Measurements from ENCODE around the gene SNAPC2.
"Not testable (repeated sequence)": the region's sequence is repeated elsewhere in the genome, so short reads cannot be mapped to it uniquely, and the experiment has no call there.

Gene SNAPC2

DNA sequence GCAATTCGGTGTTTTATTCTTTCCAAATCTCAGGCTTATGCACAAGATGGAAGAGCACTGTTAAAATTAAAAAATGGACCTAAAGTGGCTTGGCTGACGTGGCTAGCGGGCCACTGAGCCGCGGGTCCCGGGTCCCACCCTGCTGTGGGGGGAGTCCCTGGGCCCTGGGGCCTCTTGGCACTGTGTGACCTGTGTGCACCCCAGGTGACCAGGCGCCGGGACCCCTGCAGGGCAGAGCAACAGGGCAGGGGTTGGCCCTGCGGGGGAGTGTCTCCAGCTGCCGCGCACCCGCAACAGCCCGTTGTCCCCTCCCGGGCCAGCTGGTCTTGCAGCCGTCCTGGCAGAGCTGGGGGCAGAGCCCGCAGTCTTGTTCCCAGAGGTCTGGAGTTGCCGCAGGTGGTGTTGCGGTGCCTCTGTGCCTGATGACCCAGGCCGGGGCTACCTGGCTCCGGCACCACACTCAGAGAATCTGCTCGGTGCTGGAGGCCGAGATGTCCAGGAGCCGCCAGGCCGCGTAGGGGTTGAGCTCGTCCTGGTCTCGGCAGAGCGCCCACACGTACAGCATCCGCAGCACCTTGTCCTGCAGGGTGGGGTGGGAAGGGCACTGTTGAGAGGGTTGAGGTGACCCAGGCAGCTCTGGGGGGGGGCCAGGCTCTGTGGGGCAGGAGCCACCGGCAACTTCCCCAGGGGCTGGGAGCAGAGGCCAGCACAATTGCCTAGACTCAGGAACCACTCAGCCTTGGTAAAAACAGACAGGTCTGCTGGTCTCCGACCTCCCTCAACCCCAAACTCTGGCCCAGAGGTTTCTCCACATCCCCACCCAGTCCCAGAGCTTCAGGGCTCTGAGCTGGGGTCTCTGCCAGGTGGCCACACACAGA, 6.8 kb downstream of the SNAPC2 start:
- no peak overlapping the region for H3K4me3 ChIP-seq (ENCODE audit: control insufficient read depth, low read depth, low read length)
- no peak for DNase-seq (ENCODE audit: low read depth)
- TF ChIP-seq, protein P1, sequence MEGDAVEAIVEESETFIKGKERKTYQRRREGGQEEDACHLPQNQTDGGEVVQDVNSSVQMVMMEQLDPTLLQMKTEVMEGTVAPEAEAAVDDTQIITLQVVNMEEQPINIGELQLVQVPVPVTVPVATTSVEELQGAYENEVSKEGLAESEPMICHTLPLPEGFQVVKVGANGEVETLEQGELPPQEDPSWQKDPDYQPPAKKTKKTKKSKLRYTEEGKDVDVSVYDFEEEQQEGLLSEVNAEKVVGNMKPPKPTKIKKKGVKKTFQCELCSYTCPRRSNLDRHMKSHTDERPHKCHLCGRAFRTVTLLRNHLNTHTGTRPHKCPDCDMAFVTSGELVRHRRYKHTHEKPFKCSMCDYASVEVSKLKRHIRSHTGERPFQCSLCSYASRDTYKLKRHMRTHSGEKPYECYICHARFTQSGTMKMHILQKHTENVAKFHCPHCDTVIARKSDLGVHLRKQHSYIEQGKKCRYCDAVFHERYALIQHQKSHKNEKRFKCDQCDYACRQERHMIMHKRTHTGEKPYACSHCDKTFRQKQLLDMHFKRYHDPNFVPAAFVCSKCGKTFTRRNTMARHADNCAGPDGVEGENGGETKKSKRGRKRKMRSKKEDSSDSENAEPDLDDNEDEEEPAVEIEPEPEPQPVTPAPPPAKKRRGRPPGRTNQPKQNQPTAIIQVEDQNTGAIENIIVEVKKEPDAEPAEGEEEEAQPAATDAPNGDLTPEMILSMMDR (conservative IDR thresholded peaks at IDR 0.05; ENCODE audit: control insufficient read depth, insufficient read depth, low read depth, low read length): no peak

DNA sequence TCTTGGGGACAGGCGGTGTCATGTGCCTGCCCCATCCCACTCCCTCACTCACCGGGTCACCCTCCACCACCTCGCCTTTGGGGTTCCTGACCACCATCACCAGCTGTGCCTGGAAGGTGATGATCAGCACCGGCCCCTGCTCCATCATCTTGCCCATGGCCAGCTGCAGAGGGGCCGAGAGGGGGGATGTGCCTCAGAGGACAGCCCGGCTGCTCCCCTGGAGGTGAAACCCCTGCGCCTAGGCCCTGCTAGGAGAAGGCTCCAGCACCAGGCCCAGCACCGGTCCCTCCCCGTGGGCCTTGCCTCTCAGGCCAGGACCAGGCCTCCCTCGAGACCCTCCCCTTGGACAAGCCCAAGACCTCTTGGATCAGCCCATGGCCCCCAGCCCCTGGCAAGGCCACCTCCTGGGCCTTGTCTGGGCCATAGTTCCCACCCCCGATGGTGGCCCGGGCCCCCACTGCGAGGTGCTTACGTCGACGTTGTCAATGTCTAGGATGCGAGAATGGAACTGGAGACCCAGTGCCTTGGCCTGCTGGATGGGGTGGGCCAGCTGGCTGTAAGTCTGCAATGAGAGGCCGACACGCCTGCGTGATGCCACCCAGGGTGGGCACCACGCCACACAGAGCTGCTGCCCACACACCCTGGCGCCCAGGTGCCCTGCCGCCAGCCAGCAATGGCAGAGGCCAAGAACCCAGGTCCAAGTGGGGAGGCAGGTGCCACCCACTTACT, 7.6 kb downstream of the SNAPC2 start:
- TF ChIP-seq, protein P1 (conservative IDR thresholded peaks at IDR 0.05; ENCODE audit: control insufficient read depth, insufficient read depth, low read depth, low read length): no peak
- DNase-seq (ENCODE audit: low read depth): no peak

DNA sequence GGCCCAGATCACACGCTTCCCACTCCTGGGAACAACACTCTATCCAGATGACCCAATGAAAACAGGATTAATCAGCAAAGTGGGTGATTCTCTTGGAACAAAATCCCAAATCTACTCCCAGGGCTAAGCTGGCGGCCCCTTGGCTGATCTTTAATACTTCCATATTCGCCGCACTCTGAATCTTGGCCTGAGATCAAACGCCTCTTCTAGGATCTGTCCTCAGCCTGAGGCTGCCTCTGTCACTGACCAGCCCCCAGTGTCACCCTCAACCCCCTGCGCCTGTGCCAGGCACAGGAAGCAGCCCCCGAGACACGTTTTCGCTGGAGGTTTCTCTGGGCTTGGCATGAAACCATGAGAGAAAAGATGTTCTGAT, 8.2 kb downstream of the SNAPC2 start:
- TF ChIP-seq, protein P1 (conservative IDR thresholded peaks at IDR 0.05; ENCODE audit: control insufficient read depth, insufficient read depth, low read depth, low read length): no peak
- no peak overlapping the region for H3K4me3 ChIP-seq (ENCODE audit: control insufficient read depth, low read depth, low read length)

More for the DNA sequence above, 7.6 kb downstream of the SNAPC2 start:
- no peak overlapping the region for H3K4me3 ChIP-seq (ENCODE audit: control insufficient read depth, low read depth, low read length)

DNA sequence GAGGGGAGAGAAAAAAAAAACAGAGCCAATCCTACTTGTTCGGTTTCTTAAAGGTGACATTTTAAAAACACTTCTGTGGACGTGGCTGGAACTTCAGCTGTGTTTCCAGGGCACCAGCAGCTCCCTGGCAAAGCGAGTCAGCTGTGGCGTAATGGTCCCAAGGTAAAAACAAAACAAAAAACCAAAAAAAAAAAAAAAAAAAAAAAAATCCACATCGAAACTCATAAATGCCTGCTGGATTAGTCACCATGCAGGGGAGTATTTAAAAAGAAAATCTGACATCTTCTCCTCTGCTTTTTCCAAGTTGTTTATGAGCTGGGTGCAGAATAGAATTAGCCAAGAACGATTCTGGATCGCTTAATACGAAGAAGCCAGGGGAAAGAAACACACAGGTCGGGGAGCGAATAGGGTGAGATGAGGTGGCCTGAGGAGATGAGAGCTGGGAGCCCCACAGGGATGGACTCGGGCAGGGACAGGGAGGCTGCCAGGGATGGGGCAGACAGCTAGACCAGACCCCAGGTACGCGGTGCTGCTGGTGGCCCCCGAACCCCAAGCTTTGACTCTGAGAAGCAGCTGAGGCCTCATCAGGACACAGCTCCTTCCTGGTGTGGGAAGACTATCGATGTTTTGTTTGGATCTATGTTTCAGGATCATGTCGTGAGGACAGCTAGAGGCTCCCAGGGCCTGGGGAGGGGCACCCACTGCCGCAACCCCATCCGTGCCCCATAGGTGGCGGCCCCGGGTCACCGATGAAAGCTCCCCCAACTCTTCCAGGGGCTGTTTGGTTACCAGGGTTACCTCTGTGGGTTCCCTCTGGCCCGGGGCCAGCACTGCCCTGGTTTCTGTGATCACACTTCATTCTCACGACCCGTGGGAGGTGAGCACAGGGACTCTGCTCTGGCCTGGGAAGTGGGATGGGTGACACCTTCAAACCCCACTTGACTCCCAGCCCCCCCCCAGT, 8.9 kb downstream of the SNAPC2 start:
- no peak overlapping the region for H3K4me3 ChIP-seq (ENCODE audit: control insufficient read depth, low read depth, low read length)
- peak; percentile 87 for DNase-seq (ENCODE audit: low read depth)
- TF ChIP-seq, protein P1 (conservative IDR thresholded peaks at IDR 0.05; ENCODE audit: control insufficient read depth, insufficient read depth, low read depth, low read length): peak; percentile 39

More for the DNA sequence above, 8.2 kb downstream of the SNAPC2 start:
- DNase-seq (ENCODE audit: low read depth): peak; percentile 43

DNA sequence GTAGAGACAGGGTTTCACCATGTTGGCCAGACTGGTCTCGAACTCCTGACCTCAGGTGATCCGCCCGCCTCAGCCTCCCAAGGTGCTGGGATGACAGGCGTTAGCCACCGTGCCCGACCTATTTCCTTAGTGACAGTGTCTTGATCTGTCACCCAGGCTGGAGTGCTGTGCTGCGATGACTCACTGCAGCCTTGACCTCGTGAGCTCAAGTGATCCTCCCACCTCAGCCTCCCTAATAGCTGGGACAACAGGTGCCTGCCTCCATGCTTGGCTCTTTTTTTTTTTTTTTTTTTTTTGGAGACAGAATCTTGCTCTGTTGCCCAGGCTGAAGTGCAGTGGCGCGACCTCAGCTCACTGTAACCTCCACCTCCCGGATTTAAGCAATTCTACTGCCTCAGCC, 9.9 kb downstream of the SNAPC2 start:
- peak; percentile 23 for DNase-seq (ENCODE audit: low read depth)

DNA sequence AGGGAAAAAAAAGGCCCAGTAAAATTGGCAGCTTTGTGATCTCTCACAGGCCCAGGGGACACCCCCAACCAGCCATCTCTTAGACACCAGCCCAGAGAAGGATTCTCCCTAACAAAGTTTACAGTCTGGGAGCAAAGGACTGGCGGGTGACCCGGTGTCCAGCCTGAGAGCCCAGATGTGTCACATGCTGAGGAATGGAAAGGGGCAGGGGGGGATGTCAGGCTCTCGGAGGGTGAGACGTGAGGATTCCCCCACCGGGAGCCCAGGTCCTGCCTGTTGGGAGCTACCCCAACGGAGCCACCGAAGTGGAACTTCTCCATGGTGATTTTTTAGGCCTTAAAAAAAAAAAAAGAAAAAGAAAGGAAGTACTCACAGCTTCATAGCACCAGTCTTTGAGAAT, 10.6 kb downstream of the SNAPC2 start:
- TF ChIP-seq, protein P1 (conservative IDR thresholded peaks at IDR 0.05; ENCODE audit: control insufficient read depth, insufficient read depth, low read depth, low read length): no peak
- DNase-seq (ENCODE audit: low read depth): no peak
- no peak overlapping the region for H3K4me3 ChIP-seq (ENCODE audit: control insufficient read depth, low read depth, low read length)

More for the DNA sequence above, 9.9 kb downstream of the SNAPC2 start:
- not testable (repeated sequence) for H3K4me3 ChIP-seq (ENCODE audit: control insufficient read depth, low read depth, low read length)

Measured in fibroblast of mammary gland (primary cell).